H1 (cell line): ENCODE data around the gene SPON2. TPM values are rescaled to one million over a fixed set of nuclear protein-coding genes. Genes with fewer than 3 reads are reported as not detected.

Experiments used
- GABPA ChIP-seq: IDR thresholded peaks from 2 replicates; pipeline ENCODE4 v1.6.1; 2011; ENCODE audit warnings: mild to moderate bottlenecking, low read length, moderate library complexity, borderline replicate concordance; ENCODE audit not compliant: insufficient read depth
- KDM5A ChIP-seq: fragments of 200-600 bp; IDR thresholded peaks from 2 replicates; pipeline ENCODE4 v1.7.1; 2012; ENCODE audit warnings: mild to moderate bottlenecking, low read length, inconsistent platforms, mixed read lengths
- PHF8 ChIP-seq: fragments of 200-600 bp; sonication (generic); conservative IDR thresholded peaks from 2 replicates; pipeline ENCODE4 v1.7.1; 2012; ENCODE audit warnings: low read depth, mild to moderate bottlenecking, inconsistent platforms, low read length, moderate library complexity
- RXRA ChIP-seq: IDR thresholded peaks from 2 replicates; pipeline ENCODE4 v1.6.1; 2011; ENCODE audit warnings: low read depth, mild to moderate bottlenecking, low read length, moderate library complexity; ENCODE audit not compliant: insufficient read depth
- SIRT6 ChIP-seq: IDR thresholded peaks from one replicate; pipeline ENCODE4 v1.7.1; 2012; ENCODE audit warnings: low read length, inconsistent platforms
- SIX5 ChIP-seq: IDR thresholded peaks from 2 replicates; pipeline ENCODE4 v1.6.1; 2011; ENCODE audit warnings: mild to moderate bottlenecking, low read depth, low read length
- polyA plus RNA-seq, 7 experiments: library from polyadenylated mRNA; depleted of rRNA in 3 of 7; stranded (reverse) in 5 of 7; unstranded in 2 of 7; fragments of >200 nt in 5 of 7; fragments of 200-250 nt in 2 of 7; gene quantifications; 1 replicate in 5 of 7; 2 replicates in 1 of 7; 4 replicates in 1 of 7; pipeline versions ENCODE4 v1.2.1 to v1.2.3, GENCODE V29; 2011 to 2013; ENCODE audit warnings: missing spikeins in 2 of 7, mixed read lengths in 2 of 7
- total RNA-seq: library from RNA; stranded (reverse); fragmentation: NEBNext Ultra II Directional; extraction: Animal tissue kit (Norgen Biotek cat#: 25700); gene quantifications from 2 replicates; pipeline ENCODE4 v1.2.1, GENCODE V29; 2021
- TF ChIP-seq, protein P1 (sequence below): IDR thresholded peaks from 2 replicates; pipeline ENCODE4 v1.6.1; 2011; ENCODE audit warnings: low read length, improper control_type of control experiment
- TF ChIP-seq, protein P2 (sequence below): IDR thresholded peaks from 2 replicates; pipeline ENCODE4 v1.6.1; 2012; ENCODE audit warnings: inconsistent platforms

SPON2 gene
- total and polyA plus RNA-seq, 2 of the 8 experiments (the other 6 are each of a cell fraction or from before 2014, with no cell fraction given) = 2.8 to 3.2 TPM

DNA sequence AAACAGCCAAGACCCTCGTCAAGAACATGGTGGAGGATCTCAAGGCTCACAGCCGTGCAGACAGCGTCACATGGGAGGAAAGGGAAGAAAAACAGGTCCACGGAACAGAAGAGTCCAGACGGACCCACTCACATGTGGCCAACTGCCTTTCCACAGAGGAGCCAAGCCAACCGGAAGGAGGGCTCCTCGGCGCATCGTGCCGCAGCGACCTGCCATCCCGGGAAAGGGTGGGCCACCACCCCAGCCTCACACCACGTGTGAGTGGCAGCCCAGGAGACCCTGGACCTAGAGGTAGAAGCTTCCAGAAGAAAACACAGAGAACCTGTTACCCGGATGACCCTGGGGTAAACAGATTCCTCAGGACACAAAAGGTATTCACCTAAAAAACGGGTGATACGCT, 48.2 kb upstream of the SPON2 start (continued):
- no peak for TF ChIP-seq KDM5A
- TF ChIP-seq PHF8 = no peak
- TF ChIP-seq, protein P1, sequence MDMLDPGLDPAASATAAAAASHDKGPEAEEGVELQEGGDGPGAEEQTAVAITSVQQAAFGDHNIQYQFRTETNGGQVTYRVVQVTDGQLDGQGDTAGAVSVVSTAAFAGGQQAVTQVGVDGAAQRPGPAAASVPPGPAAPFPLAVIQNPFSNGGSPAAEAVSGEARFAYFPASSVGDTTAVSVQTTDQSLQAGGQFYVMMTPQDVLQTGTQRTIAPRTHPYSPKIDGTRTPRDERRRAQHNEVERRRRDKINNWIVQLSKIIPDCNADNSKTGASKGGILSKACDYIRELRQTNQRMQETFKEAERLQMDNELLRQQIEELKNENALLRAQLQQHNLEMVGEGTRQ = no peak
- no peak for TF ChIP-seq SIX5
- no peak for TF ChIP-seq SIRT6
- TF ChIP-seq, protein P2, sequence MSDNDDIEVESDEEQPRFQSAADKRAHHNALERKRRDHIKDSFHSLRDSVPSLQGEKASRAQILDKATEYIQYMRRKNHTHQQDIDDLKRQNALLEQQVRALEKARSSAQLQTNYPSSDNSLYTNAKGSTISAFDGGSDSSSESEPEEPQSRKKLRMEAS = no peak
- no peak for TF ChIP-seq RXRA
- TF ChIP-seq GABPA = no peak
- TF ChIP-seq, all 59 proteins: peak for 0
